BJ (cell line): ENCODE data around the gene SNAPC2. TPM values are rescaled to one million over a fixed set of nuclear protein-coding genes. Genes with fewer than 3 reads are reported as not detected.

Experiments
- CTCF ChIA-PET: fragments of 350-600 bp; formaldehyde crosslinking; extraction: SDS; loops from one replicate; lab custom pipeline; 2021; ENCODE audit warnings: antibody characterized with exemption, inconsistent platforms; lab: Yijun Ruan, JAX
- POLR2A ChIA-PET: fragments of 300-600 bp; sonication (Branson Sonifier 250); formaldehyde crosslinking; extraction: SDS; loops from one replicate; lab custom pipeline; 2021; ENCODE audit warnings: antibody characterized with exemption; lab: Charles Lee
- DNase-seq: peaks from one replicate; pipeline ENCODE4 v3.0.0-alpha.2; 2011; ENCODE audit warnings: low read depth
- H3K27me3 ChIP-seq: 2 replicates; pipeline ENCODE4 v1.6.0; 2011; ENCODE audit warnings: low read length; ENCODE audit not compliant: control insufficient read depth, insufficient read depth
- H3K36me3 ChIP-seq: 2 replicates; pipeline ENCODE4 v1.5.1; 2011; ENCODE audit warnings: low read length; ENCODE audit not compliant: control insufficient read depth, insufficient read depth
- H3K4me3 ChIP-seq: 2 replicates; pipeline ENCODE4 v1.5.1; 2011; ENCODE audit warnings: low read depth, mild to moderate bottlenecking, control low read depth, low read length
- polyA plus RNA-seq: library from polyadenylated mRNA; depleted of rRNA; stranded (reverse); fragments of >200 nt; gene quantifications from 2 replicates; pipeline ENCODE4 v1.2.3, GENCODE V29; 2011
- TF ChIP-seq, protein P1 (sequence below): IDR thresholded peaks from 2 replicates; pipeline ENCODE4 v1.5.1; 2011; ENCODE audit warnings: low read depth, mild to moderate bottlenecking, control low read depth, inconsistent platforms, low read length, moderate library complexity; ENCODE audit not compliant: insufficient read depth

Gene SNAPC2
- polyA plus RNA-seq, 1 experiment = 28.2 TPM

DNA sequence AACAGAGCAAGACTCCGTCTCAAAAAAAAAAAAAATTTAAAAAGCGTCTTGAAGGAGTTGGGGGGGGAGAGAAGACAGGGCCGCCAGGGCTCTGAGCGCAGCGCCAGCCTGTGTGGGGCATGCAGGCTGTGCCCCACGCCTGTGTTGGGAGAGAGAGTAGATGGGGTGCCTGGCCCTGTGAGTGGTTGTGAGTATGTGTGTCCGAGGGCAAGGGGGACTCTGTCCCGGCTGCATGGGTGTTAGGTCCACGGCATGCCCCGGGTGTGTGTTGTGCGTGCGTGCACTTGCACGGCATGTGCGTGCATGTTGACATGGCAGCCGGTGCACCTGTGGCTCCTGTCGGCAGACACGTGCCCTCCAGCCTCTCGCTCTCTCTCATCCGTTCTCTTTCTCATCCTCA lies 13.0 kb upstream of the SNAPC2 start:
- Histone ChIP-seq H3K4me3 (no peak overlapping the region), H3K36me3 (peaks cover 15% of the 10 kb centered on the region), H3K27me3 (no peaks in the 10 kb centered on the region)
- TF ChIP-seq, protein P1, sequence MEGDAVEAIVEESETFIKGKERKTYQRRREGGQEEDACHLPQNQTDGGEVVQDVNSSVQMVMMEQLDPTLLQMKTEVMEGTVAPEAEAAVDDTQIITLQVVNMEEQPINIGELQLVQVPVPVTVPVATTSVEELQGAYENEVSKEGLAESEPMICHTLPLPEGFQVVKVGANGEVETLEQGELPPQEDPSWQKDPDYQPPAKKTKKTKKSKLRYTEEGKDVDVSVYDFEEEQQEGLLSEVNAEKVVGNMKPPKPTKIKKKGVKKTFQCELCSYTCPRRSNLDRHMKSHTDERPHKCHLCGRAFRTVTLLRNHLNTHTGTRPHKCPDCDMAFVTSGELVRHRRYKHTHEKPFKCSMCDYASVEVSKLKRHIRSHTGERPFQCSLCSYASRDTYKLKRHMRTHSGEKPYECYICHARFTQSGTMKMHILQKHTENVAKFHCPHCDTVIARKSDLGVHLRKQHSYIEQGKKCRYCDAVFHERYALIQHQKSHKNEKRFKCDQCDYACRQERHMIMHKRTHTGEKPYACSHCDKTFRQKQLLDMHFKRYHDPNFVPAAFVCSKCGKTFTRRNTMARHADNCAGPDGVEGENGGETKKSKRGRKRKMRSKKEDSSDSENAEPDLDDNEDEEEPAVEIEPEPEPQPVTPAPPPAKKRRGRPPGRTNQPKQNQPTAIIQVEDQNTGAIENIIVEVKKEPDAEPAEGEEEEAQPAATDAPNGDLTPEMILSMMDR = no peak
- DNase-seq = no peak
- ChIA-PET POLR2A (no interaction called here), CTCF (interaction anchor here (1.3 kb wide), 1 partner anchor 9 kb away, joined by 3 read pairs; no protein-coding TSS in a partner anchor)

DNA sequence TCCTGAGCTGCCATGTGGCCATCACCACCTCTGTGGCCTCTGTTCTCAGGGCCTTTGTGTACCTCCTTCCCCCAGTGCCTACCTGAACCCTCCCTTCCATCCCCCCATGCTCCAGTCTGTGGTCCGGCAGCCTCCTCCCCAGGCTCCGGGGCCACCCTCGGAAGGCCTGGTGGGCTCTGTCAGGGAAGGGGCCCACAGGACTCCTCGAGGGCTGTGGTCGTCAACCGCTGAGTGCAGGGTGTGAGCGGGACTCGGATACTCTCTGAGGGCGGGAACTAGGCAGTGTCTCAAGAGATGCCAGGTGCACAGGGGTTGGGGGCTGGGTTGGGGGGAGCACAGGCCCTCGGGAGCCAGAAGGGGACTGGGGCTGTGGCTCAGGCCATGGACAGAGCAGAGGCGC lies 12.6 kb upstream of the SNAPC2 start:
- ChIA-PET POLR2A (no interaction called here), CTCF (interaction anchor here (1.1 to 1.3 kb wide), 2 partner anchors 8 to 9 kb away, joined by 3 read pairs; no protein-coding TSS in a partner anchor)
- DNase-seq = no peak

DNA sequence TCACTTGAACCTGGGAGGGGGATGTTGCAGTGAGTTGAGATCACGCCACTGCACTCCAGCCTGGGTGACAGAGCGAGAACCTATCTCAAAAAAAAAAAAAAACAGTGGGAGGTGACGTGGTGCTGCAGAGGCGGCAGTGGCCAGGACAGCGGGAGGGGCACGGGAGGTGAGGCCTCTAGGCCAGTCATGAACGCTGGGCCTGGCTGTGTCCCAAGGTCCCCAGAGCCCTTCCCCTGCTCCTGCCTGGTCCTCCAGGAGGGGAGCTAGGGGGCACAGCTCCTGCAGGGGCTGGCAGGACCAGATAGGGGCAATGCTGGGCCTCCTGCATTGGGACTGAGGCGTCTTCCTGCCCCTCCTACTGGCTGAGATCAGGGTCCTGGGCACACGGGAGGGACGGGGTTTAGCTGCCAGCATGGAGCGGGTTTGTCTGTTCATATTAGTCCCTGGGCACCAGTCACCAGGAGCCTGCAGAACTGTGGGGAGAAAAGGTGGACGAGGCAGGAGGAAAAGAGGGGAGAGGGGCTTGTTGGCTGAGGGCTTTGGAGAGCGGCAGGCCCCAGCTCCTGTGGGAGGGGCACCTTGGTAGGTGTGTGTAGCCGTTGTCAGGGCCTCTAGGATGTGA lies 11.9 kb upstream of the SNAPC2 start:
- H3K4me3 ChIP-seq = no peak overlapping the region
- TF ChIP-seq, protein P1 = no peak
- DNase-seq = no peak
- H3K36me3 ChIP-seq = peaks cover 19% of the 10 kb centered on the region
- ChIA-PET POLR2A (no interaction called here), CTCF (interaction anchor here (1.1 to 2.2 kb wide), 3 partner anchors 8 to 10 kb away, joined by 3 to 9 read pairs (median 3); no protein-coding TSS in a partner anchor)
- no peaks in the 10 kb centered on the region for H3K27me3 ChIP-seq

More for the DNA sequence above, 12.6 kb upstream of the SNAPC2 start:
- TF ChIP-seq, protein P1 = no peak
- Histone ChIP-seq H3K36me3 (peaks cover 17% of the 10 kb centered on the region), H3K27me3 (no peaks in the 10 kb centered on the region), H3K4me3 (no peak overlapping the region)

DNA sequence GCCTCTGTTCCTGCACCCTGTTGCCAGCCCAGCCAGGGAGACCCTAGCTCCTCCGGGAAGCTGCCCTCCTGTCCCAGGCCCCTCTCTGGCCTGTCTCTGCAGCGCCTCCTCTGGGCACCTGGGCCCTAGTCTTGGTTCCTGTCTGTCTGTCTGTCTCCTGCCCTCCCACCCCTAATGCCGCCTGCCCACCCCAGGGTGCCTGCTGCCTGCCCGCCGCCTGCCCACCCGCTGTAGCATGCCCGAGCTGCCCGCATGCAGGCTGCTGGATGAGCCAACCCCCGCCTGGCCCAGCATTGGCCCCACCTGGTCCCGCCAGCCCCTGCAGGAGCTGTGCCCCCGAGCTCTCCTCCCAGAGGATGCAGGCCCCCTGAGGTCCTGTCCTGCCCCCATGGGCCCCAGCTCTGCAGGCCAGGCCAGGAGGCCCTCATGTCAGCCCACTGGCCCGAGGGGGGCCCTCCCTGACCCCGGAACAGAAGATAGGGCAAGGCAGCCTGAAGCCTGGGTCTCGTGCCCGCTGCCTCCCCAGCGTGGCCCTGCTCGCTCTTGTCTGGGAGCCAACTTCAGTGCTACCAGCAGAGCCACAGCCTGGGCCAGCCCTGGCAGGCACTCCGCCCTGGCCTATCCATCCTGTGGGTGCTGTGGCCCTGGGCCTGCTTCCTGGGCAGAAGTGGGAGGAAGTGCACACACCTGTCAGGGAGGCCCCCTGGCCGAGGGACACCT lies 11.2 kb upstream of the SNAPC2 start:
- TF ChIP-seq, protein P1 = no peak
- ChIA-PET POLR2A (no interaction called here), CTCF (interaction anchor here (1.1 to 2.2 kb wide), 2 partner anchors 8 to 9 kb away, joined by 3 to 9 read pairs; no protein-coding TSS in a partner anchor)
- no peak for DNase-seq
- Histone ChIP-seq H3K4me3 (no peak overlapping the region), H3K36me3 (peaks cover 19% of the 10 kb centered on the region), H3K27me3 (no peaks in the 10 kb centered on the region)

DNA sequence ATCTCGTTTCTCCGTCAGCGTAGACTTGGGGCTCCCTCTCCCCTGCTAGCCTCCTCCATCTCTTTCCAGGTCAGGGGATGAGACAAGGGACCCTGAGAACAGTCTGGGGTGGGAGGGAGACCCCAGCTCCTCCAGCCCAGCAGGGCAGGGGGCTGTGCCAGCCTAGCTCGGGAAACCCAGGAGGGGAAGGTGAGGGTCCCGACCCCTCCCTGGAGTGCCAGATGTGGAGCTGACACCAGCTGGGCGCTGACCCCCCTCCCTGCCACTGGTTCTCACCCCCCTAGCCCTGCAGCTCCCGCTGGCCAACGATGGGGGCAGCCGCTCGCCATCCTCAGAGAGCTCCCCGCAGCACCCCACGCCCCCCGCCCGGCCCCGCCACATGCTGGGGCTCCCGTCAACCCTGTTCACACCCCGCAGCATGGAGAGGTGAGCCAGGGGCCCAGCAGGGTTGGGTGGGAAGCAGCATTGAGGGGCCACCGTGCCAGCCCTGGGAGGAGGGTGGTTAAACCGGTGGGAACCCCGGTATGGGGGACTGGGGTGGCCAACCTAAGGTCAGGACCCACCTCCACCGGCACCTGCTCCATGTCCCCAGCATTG lies 10.6 kb upstream of the SNAPC2 start:
- TF ChIP-seq, protein P1 = no peak
- peaks cover 19% of the 10 kb centered on the region for H3K36me3 ChIP-seq
- CTCF ChIA-PET = interaction anchor here (2.2 kb wide), 1 partner anchor 9 kb away, joined by 9 read pairs; no protein-coding TSS in a partner anchor
- POLR2A ChIA-PET = no interaction called here
- no peak for DNase-seq
- H3K4me3 ChIP-seq = no peak overlapping the region
- H3K27me3 ChIP-seq = no peaks in the 10 kb centered on the region
